Non-pigmented ciliary epithelial cell (primary cell): Measurements from ENCODE around the gene MDP1.
"Not testable (repeated sequence)": the region's sequence is repeated elsewhere in the genome, so short reads cannot be mapped to it uniquely, and the experiment has no call there.

ENCODE experiments used
- DNase-seq: peaks from one replicate; pipeline ENCODE4 v3.0.0-alpha.2; 2010; ENCODE audit warnings: low read depth

Gene MDP1

GRCh38 chr14:24231263-24232120, 15.6 kb upstream of the MDP1 start:
- no peak for DNase-seq

- no peak for DNase-seq
Measured at GRCh38 chr14:24228902-24229301, 13.0 kb upstream of the MDP1 start.

- DNase-seq: no peak
Measured at GRCh38 chr14:24226473-24226872, 10.6 kb upstream of the MDP1 start.

GRCh38 chr14:24224618-24225071, 8.8 kb upstream of the MDP1 start:
- DNase-seq: peak; percentile 93

- DNase-seq: not testable (repeated sequence)
Measured at GRCh38 chr14:24222987-24223386, 7.1 kb upstream of the MDP1 start.

- DNase-seq: no peak
Measured at GRCh38 chr14:24219521-24219920, 3.7 kb upstream of the MDP1 start.

GRCh38 chr14:24219080-24219479, 3.2 kb upstream of the MDP1 start:
- DNase-seq: no peak

GRCh38 chr14:24216876-24217275, 1.0 kb upstream of the MDP1 start:
- not testable (repeated sequence) for DNase-seq

- DNase-seq: no peak
Measured at GRCh38 chr14:24216345-24216699, 456 bp upstream of the MDP1 start.

- no peak for DNase-seq
Measured at GRCh38 chr14:24213866-24214662, 1.8 kb downstream of the MDP1 start.

GRCh38 chr14:24212924-24213865, 2.7 kb downstream of the MDP1 start, which contains the start of gene CHMP4A:
TSS of gene CHMP4A (minus strand) at chr14:24213488. CDS start at chr14:24213439, 49 bp downstream.
- peak; percentile 96 for DNase-seq

GRCh38 chr14:24211311-24211710, 4.6 kb downstream of the MDP1 start:
- DNase-seq: no peak

GRCh38 chr14:24207625-24208024, 8.2 kb downstream of the MDP1 start:
- no peak for DNase-seq

GRCh38 chr14:24207104-24207551, 8.7 kb downstream of the MDP1 start:
- no peak for DNase-seq

- DNase-seq: no peak
Measured at GRCh38 chr14:24206260-24207103, 9.4 kb downstream of the MDP1 start.

- DNase-seq: no peak
Measured at GRCh38 chr14:24204163-24205146, 11.4 kb downstream of the MDP1 start.

GRCh38 chr14:24203249-24203886, 12.5 kb downstream of the MDP1 start:
- not testable (repeated sequence) for DNase-seq

GRCh38 chr14:24202538-24202937, 13.3 kb downstream of the MDP1 start:
- DNase-seq: not testable (repeated sequence)
